ENCODE results near the gene AIF1L. TPM values are rescaled to one million over a fixed set of nuclear protein-coding genes. Genes with fewer than 3 reads are reported as not detected.
"Not testable (repeated sequence)": the region's sequence is repeated elsewhere in the genome, so short reads cannot be mapped to it uniquely, and the experiment has no call there.

Gene AIF1L
- total RNA-seq, 1 donor: 4.8 TPM

DNA sequence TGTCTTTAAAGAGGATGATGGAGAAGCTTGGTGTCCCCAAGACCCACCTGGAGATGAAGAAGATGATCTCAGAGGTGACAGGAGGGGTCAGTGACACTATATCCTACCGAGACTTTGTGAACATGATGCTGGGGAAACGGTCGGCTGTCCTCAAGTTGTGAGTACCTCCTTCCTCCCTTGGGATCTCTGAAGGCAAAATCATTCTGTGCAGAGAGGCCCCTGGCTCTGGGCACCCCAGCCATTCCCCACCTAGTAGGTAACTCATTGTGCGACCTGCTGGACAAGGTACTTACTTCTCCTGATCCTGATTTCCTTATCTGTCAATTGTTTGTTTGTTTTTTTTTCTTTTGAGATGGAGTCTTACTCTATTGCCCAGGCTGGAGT is 21.4 kb downstream of the AIF1L start:
- no peak for DNase-seq (ENCODE audit: low read depth in 2 of 3, low spot score in 2 of 3)

DNA sequence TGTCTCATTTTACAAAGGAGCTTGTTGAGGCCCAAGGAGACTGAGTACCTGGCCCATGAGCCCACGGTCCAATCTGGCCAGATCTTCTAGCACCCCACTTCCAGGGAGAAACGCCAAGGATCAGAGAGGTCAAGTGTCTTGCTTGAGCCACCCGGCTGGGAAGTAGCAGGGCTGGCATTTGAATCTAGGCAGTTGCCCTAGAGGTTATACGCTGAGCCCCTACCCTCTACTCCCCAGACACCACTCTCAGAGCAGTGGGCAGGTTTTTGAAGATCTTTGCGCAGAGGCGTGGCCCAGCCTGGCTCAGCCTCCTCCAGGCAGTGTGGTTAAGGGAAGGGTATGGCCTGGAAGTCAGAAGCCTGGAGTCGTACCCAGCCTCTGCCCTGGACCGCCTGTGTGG is 23.3 kb downstream of the AIF1L start:
- DNase-seq (ENCODE audit: low read depth in 2 of 3, low spot score in 2 of 3): no peak

DNA sequence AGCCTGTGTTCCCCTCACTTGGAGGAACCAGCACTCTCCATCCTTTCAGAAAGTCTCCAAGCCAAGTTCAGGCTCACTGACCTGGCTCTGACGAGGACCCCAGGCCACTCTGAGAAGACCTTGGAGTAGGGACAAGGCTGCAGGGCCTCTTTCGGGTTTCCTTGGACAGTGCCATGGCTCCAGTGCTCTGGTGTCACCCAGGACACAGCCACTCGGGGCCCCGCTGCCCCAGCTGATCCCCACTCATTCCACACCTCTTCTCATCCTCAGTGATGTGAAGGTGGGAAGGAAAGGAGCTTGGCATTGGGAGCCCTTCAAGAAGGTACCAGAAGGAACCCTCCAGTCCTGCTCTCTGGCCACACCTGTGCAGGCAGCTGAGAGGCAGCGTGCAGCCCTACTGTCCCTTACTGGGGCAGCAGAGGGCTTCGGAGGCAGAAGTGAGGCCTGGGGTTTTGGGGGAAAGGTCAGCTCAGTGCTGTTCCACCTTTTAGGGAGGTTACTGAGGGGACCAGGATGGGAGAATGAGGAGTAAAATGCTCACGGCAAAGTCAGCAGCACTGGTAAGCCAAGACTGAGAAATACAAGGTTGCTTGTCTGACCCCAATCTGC is 24.4 kb downstream of the AIF1L start:
- no peak for DNase-seq (ENCODE audit: low read depth in 2 of 3, low spot score in 2 of 3)

DNA sequence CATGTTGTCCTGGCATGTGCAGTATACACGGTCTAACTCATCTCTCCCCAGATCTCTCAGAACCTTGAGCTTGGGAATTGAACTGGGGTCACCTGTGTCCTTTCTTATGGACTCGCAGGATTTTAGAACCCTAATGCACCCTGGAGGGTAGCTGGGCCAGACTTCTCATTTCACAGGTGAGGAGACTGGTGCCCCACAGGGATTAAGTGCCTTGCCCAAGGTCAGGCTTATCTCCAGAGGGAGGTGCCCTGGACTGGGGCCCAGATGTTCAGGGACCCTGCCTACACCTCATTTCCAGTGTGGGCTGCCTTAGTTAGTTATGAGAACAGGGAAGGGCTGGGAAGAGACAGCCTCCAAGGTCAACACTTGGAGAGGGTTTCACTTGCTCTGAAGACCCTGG is 25.0 kb downstream of the AIF1L start:
- DNase-seq (ENCODE audit: low read depth in 2 of 3, low spot score in 2 of 3): no peak

DNA sequence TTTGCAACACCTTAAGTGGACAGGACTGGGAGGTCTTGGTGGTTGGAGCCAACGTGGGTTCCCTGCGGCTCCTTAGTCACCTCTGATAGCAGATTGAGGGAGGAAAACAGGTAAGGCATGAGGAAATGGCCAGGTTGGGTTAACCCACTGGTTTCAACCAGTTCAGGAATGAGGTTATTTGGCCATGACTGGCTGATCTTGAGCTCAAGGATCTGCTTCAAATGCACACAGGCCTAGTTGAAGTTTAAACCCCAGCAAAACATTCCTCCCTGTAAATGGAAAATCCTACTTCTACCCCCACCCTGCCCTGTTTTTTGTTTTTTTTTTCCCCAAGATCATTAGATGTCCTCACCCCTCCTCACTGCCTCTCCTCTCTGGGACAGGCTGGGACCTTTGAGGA is 25.8 kb downstream of the AIF1L start:
- DNase-seq (ENCODE audit: low read depth in 2 of 3, low spot score in 2 of 3): no peak

DNA sequence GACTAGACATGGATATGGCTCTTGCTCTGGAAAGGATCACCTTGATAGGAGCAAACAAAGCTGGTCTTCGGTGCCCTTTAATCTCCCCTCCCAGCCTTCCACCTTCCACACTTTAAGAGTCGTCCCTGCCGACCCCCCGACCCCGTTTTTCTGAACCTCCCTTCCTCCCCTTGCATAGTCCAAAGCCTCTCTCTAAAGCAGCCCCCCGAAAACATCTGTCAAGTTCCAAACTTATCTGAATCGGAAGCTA is 28.6 kb downstream of the AIF1L start:
- no peak for DNase-seq (ENCODE audit: low read depth in 2 of 3, low spot score in 2 of 3)

DNA sequence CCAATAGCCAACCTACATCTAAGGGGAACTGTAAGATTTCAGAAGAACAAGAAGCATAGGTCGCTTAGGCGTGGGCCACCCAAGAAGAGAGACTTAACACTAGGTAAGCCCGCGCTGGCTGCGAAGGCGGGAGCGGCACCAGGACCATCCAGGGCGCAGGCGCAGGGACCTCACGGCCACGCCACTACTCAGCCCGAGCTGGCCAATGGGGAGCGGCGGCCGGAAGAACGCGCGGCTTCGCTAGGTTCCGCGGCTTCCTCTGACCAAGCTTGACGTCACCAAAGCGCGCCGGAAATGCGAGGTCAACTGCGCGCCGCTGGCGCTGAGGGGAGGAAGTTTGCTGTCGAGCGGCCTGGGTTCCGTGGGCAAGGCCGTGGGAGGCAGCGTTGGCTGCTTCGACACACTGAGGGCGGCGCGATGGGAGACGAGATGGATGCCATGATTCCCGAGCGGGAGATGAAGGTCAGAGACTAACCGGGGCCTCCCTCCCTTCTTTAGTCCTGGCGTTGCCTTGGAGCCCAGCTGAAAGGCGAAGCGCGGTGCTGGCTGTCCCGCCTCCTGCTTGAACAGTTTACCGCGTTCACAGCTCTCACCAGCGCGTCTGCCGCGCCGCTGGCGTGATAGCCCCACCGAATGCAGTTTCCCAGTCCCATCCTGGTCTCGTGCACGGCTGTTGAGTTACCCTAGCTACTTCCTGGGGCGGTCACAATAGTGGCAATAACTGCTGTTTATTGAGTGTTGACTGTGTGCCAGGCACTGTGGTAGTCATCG is 29.1 kb downstream of the AIF1L start, which contains the start of gene NUP214:
Gene NUP214, plus strand, starts transcription at position 299 of the 771 bp plus-strand sequence. Its CDS starts 119 bp downstream, at position 418.
- peak; percentile 99 to 100 (median 99) for DNase-seq (ENCODE audit: low read depth in 2 of 3, low spot score in 2 of 3)

DNA sequence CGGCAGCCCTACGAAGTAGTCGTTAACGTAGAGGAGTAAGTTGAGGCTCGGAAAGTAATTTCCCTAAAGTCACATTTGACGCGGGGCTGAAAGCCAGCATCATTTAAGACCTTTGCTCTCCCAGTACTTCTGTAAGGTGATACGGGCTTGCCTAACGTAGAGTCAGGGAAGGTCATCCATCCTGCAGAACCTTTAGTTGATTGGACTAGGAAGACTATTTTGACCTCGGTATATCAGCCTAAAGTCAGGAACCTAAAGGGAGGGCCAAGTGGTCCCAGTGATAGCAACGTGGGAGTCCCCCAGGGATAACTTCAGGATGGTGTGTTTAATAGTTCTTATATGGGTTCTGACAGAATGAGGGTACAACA is 29.7 kb downstream of the AIF1L start:
- DNase-seq (ENCODE audit: low read depth in 2 of 3, low spot score in 2 of 3): peak in 1 of 3 donors; percentile 7

DNA sequence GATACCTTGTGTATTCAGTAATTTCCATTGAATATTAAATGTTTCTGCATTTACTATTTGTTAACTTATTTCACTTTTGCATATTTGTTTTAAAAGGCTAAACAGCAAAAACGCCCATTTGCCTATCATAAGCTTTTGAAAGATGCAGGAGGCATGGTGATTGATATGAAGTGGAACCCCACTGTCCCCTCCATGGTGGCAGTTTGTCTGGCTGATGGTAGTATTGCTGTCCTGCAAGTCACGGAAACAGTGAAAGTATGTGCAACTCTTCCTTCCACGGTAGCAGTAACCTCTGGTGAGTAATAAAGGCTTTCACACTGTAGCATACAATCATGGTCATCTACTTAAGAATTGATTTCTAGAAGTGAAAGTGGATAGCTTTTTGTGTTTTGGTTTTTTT is 32.9 kb downstream of the AIF1L start:
- DNase-seq (ENCODE audit: low read depth in 2 of 3, low spot score in 2 of 3): no peak

DNA sequence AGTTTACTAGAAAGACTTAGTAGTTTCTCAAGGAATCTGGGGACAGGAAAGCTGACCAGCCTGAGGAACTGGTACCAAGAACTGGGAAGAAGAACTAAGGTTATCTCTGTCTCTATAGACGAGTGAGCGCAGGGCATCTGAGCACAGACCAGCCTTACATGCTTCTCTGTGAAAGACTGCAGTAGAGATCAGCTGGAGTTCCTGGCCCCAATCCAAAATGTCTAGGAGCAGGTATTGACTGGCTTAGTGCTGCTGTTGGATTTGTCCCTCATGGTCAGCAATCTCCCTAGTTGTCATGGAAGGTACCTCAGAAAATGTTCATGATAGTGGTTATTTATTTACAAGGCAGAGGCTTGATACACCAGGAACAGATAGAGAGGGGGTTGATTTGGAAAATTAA is 42.3 kb downstream of the AIF1L start:
- DNase-seq (ENCODE audit: low read depth in 2 of 3, low spot score in 2 of 3): no peak

DNA sequence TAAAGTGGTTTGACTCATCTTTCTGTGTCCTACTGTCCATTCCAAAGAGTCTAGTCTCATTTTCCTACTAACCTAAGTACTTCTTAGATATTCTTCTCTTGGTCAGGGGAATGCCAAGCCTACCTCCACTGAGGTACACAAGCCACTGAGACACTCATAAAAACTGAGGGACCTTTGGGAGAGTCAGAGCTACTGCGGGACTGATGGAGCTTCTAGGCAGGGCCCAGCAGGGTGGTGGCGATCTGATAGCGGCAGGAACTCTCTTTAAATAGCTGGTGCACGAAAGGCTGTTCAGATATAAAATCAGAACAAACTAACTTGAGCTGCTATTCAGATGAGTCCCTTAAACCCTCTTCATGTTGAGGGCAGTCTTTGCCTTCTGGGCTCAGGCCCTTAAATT is 43.8 kb downstream of the AIF1L start:
- DNase-seq (ENCODE audit: low read depth in 2 of 3, low spot score in 2 of 3): no peak

DNA sequence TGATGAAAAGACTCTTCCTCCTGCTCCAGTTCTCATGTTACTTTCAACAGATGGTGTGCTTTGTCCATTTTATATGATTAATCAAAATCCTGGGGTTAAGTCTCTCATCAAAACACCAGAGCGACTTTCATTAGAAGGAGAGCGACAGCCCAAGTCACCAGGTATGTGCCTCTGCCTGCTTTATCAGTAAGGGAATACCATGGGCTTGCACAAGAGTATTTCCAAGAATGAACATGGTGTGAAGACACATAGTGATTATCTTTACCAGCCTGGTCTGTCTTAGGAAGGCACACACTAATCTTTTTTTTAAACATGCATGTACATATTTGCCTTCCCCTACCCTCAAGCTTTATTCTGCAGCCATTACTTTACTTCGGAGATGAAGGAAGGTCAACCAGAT is 44.2 kb downstream of the AIF1L start:
- no peak for DNase-seq (ENCODE audit: low read depth in 2 of 3, low spot score in 2 of 3)

DNA sequence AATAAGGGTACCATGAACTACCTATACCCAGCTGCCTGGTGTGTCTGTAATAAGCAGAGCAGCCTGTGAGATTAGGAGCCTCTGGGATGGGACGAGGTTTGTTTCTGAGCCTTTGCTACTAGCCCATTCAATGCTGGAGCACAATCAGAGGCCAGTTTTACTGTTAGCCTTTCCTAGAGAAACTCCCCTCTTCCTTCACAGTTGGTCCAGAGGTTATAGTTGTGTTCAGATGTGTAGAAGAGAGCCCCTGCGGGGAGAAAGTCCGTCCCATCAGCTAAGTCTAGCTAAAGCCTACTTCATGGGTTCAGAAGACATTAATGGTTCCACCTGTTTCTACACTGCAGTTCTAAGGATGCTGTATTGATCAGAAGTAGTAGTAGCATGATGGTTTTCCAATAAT is 45.8 kb downstream of the AIF1L start:
- no peak for DNase-seq (ENCODE audit: low read depth in 2 of 3, low spot score in 2 of 3)

DNA sequence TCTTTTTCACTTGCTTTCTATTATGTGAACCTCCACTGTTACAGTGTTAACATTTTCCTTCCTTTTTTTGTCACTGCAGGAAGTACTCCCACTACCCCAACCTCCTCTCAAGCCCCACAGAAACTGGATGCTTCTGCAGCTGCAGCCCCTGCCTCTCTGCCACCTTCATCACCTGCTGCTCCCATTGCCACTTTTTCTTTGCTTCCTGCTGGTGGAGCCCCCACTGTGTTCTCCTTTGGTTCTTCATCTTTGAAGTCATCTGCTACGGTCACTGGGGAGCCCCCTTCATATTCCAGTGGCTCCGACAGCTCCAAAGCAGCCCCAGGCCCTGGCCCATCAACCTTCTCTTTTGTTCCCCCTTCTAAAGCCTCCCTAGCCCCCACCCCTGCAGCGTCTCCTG is 47.9 kb downstream of the AIF1L start:
- no peak for DNase-seq (ENCODE audit: low read depth in 2 of 3, low spot score in 2 of 3)

DNA sequence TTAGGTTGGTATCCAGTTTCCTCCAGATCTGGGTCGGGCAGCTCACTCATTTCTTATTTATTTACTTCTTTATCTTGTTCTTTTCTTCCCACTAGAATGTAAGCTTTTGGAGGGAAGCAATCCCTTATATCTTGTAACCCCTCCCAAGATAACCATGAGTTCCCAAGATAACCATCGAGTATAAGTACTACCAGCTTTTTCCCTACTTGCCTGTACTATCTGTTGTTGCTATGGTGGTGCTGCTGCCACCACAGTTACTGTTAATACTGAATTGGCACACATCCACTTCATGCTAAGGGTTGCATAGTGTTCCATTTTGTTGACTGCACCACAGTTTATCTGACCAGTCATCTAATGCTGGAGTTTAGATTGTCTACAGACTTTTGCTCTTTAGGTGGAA is 48.9 kb downstream of the AIF1L start:
- no peak for DNase-seq (ENCODE audit: low read depth in 2 of 3, low spot score in 2 of 3)

DNA sequence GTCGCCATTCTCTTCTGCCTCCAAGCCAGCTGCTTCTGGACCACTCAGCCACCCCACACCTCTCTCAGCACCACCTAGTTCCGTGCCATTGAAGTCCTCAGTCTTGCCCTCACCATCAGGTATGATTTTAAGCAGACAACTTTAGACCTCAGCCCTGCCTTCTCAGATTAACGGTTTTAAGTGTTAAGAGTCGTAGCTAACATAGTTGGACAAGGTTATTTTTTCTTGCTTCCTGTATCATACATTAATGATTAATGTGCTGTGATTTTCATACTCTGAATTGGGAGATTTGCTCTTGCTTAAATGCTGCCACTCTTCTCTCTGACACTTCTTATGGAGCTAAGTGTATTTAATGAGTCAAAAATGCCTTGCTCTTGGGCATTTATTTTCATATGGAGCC is 49.9 kb downstream of the AIF1L start:
- DNase-seq (ENCODE audit: low read depth in 2 of 3, low spot score in 2 of 3): no peak

DNA sequence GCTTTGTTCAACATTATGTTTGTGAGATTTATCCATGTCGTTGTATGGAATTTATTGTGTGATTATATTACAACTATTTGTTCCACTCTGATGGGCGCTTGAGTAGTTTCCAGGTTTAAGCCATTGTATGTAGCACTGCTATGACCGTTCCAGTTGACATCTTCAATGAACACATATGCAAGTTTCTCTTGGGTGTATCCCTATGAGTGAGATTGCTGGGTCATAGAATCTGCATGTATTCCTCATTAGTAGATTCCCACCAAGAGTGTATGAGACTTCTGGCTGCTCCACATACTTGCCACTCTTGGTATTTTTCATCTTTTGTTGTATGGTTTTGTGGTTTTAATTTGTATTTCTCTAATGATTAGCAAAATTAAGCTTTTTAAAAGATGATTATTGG is 51.9 kb downstream of the AIF1L start:
- DNase-seq (ENCODE audit: low read depth in 2 of 3, low spot score in 2 of 3): no peak

DNA sequence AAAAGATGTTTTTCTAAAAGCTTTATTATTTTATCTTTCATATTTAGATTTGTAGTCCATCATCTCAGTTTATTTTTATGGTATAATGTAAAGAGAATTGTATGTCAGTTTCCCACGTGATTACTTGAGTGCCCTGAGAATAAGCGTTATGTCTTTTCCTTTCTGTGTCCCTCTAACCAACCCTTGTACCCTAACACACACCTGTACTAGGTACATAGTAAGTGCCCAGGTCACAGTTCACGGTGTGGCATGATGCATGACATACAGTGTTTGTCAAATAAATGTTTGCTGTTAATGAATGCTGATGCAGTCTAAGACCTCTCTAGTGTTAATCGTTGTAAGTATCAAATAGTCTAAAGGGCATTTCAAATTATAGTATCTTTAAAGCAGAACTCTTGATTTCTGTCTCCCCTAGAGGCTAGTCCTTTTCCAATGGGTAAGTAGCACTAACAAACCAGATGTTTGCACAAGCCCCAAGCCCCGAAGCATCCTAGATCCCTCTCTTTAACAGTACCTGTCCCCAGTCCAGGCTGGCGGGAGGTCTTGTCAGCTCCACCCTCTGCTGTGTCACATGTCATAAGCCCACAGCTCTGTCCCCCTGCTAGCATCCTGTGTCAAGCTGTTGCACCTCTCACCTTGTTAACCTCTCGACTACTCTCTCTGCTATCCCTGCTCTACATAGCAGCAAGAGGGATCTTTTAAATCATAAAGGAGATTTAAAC is 52.8 kb downstream of the AIF1L start:
- DNase-seq (ENCODE audit: low read depth in 2 of 3, low spot score in 2 of 3): no peak

DNA sequence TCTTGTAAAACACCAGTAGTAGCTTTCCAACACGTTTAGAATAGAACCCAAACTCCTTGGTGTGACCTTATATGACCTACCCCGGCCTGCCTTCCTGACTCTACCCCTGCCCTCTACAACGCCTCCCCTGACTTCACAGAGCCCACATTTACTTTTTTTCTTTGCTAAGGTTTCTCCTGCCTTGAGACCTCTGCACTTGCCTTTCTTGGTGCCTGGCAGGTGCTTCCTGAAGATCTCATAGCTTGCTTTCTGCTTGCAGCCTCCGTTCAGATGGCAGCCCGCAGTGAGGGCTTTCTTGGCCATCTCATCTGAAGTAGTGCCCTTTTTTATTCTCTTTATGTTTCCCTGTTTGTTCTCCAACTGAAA is 53.3 kb downstream of the AIF1L start:
- DNase-seq (ENCODE audit: low read depth in 2 of 3, low spot score in 2 of 3): peak in 2 of 3 donors; percentile 48 to 68

DNA sequence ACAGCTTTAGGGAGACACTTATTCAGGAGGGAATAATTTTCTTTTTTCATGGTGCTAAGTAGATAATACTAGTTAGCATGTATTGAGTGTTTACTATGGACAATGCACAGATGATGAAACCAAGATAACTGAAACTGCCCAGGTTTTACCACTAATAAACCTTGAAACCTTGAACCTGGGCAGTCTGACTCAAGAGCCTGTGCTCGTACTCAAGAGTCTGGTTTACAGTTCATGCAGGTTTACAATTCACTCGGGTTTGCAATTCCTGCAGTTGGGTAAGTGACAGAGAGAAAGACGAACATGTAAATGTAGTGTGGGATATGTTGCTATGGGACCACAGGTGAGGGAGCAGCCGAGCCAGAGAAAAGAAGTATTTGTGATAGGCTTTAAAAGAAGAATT is 57.3 kb downstream of the AIF1L start:
- DNase-seq (ENCODE audit: low read depth in 2 of 3, low spot score in 2 of 3): no peak

DNA sequence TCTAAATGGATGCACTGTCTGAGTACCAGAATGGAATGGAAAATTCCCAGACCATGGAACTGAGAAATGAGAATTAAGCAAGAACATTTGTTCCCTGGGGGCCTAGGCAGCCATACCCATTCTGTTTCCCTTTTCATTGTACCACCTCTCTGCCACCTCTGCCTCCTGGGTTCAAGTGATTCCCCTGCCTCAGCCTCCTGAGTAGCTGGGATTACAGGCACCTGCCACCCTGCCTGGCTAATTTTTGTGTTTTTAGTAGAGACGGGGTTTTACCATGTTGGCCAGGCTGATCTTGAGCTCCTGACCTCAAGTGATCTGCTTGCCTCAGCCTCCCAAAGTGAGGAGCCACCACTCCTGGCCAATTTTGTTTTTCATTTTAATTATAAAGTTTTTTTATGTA is 62.3 kb downstream of the AIF1L start:
- DNase-seq (ENCODE audit: low read depth in 2 of 3, low spot score in 2 of 3): not testable (repeated sequence)

DNA sequence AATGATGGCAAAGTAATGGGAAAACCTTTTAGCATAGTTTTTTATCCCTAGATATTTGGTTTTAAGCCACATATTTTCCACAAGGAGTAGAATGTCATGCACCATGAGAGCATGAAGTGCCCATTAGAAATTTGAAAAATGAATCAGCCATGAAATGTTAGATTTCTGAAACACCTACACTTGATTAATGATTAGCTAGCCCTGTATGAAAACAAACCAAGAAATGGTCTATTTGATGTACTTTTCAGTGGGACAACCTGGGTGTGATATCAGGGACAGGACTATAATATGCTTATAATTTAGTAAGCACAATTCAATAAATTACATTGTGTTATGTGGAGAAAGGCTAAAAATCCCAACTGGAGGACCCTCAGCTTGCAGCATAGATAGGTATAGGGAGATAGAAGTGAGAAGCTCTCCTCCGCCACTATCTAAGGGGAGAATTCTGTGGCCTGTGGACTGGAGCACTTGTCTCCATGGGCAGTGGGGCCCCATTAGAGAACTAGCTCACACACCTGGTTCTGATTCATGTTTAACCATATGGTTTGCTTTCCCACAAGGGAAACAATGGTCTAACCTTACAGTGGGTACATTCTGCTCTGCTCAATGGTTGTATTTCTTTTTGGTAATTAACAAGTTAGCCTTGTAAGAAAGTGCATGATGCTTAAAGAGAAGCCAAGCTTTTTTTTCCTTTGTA is 64.2 kb downstream of the AIF1L start:
- DNase-seq (ENCODE audit: low read depth in 2 of 3, low spot score in 2 of 3): no peak
